ENCODE data around the gene BCO2. TPM values are rescaled to one million over a fixed set of nuclear protein-coding genes. Genes with fewer than 3 reads are reported as not detected.
A peak's percentile ranks its signal among the peaks of the same experiment; 100 is the strongest.
"Not testable (repeated sequence)": the region's sequence is repeated elsewhere in the genome, so short reads cannot be mapped to it uniquely, and the experiment has no call there.

Gene BCO2
- total RNA-seq, 1 donor from 2014 or later: 2.6 TPM

GRCh38 chr11:112156956-112157766, 18.2 kb upstream of the BCO2 start:
- H3K27ac Mint-ChIP-seq (ENCODE audit: unreplicated experiment): no peak overlapping the region
- H3K36me3 Mint-ChIP-seq (ENCODE audit: low read depth, unreplicated experiment): no peaks in the 10 kb centered on the region
- no peak overlapping the region for H3K4me3 Mint-ChIP-seq (ENCODE audit: unreplicated experiment)
- peaks cover 6% of the 10 kb centered on the region for H3K4me1 Mint-ChIP-seq (ENCODE audit: unreplicated experiment)
- H3K27me3 Mint-ChIP-seq (ENCODE audit: unreplicated experiment): no peaks in the 10 kb centered on the region
- no peaks in the 10 kb centered on the region for H3K9me3 Mint-ChIP-seq (ENCODE audit: unreplicated experiment)
- DNase-seq (ENCODE audit: low spot score): no peak
- TF ChIP-seq CTCF (IDR thresholded peaks at IDR 0.05; ENCODE audit: unreplicated experiment): no peak

GRCh38 chr11:112159098-112160065, 15.9 kb upstream of the BCO2 start:
- H3K4me1 Mint-ChIP-seq (ENCODE audit: unreplicated experiment): peaks cover 12% of the 10 kb centered on the region
- no peaks in the 10 kb centered on the region for H3K9me3 Mint-ChIP-seq (ENCODE audit: unreplicated experiment)
- TF ChIP-seq CTCF (IDR thresholded peaks at IDR 0.05; ENCODE audit: unreplicated experiment): no peak
- H3K27ac Mint-ChIP-seq (ENCODE audit: unreplicated experiment): peak overlapping the region; percentile 33
- no peaks in the 10 kb centered on the region for H3K27me3 Mint-ChIP-seq (ENCODE audit: unreplicated experiment)
- no peaks in the 10 kb centered on the region for H3K36me3 Mint-ChIP-seq (ENCODE audit: low read depth, unreplicated experiment)
- no peak overlapping the region for H3K4me3 Mint-ChIP-seq (ENCODE audit: unreplicated experiment)
- no peak for DNase-seq (ENCODE audit: low spot score)

GRCh38 chr11:112160091-112160848, 15.0 kb upstream of the BCO2 start:
- H3K4me3 Mint-ChIP-seq (ENCODE audit: unreplicated experiment): no peak overlapping the region
- peaks cover 19% of the 10 kb centered on the region for H3K4me1 Mint-ChIP-seq (ENCODE audit: unreplicated experiment)
- no peaks in the 10 kb centered on the region for H3K36me3 Mint-ChIP-seq (ENCODE audit: low read depth, unreplicated experiment)
- no peak for DNase-seq (ENCODE audit: low spot score)
- no peaks in the 10 kb centered on the region for H3K9me3 Mint-ChIP-seq (ENCODE audit: unreplicated experiment)
- no peak for TF ChIP-seq CTCF (IDR thresholded peaks at IDR 0.05; ENCODE audit: unreplicated experiment)
- peak overlapping the region; percentile 33 for H3K27ac Mint-ChIP-seq (ENCODE audit: unreplicated experiment)
- no peaks in the 10 kb centered on the region for H3K27me3 Mint-ChIP-seq (ENCODE audit: unreplicated experiment)

- no peak for TF ChIP-seq CTCF (IDR thresholded peaks at IDR 0.05; ENCODE audit: unreplicated experiment)
- Mint-ChIP-seq H3K4me1 (ENCODE audit: unreplicated experiment) (peaks cover 19% of the 10 kb centered on the region), H3K27ac (ENCODE audit: unreplicated experiment) (no peak overlapping the region), H3K9me3 (ENCODE audit: unreplicated experiment) (no peaks in the 10 kb centered on the region), H3K36me3 (ENCODE audit: low read depth, unreplicated experiment) (no peaks in the 10 kb centered on the region), H3K27me3 (ENCODE audit: unreplicated experiment) (no peaks in the 10 kb centered on the region), H3K4me3 (ENCODE audit: unreplicated experiment) (no peak overlapping the region)
- no peak for DNase-seq (ENCODE audit: low spot score)
Observed at GRCh38 chr11:112161012-112161411, 14.3 kb upstream of the BCO2 start.

GRCh38 chr11:112162200-112162599, 13.1 kb upstream of the BCO2 start:
- DNase-seq (ENCODE audit: low spot score); H3K9me3 Mint-ChIP-seq (ENCODE audit: unreplicated experiment): not testable (repeated sequence)

More at GRCh38 chr11:112162200-112162599, 13.1 kb upstream of the BCO2 start:
- H3K36me3 Mint-ChIP-seq (ENCODE audit: low read depth, unreplicated experiment); H3K27me3 Mint-ChIP-seq (ENCODE audit: unreplicated experiment); H3K27ac Mint-ChIP-seq (ENCODE audit: unreplicated experiment); H3K4me3 Mint-ChIP-seq (ENCODE audit: unreplicated experiment): not testable (repeated sequence)
- H3K4me1 Mint-ChIP-seq (ENCODE audit: unreplicated experiment): peaks cover 22% of the 10 kb centered on the region
